ENCODE results near the gene PDE6D. TPM values are rescaled to one million over a fixed set of nuclear protein-coding genes. Genes with fewer than 3 reads are reported as not detected.

PDE6D gene
- total RNA-seq, 3 donors from 2014 or later (not counting 1 experiment from before 2014, with no cell fraction given) = 21.6 to 29.2 (median 22.8) TPM

DNA sequence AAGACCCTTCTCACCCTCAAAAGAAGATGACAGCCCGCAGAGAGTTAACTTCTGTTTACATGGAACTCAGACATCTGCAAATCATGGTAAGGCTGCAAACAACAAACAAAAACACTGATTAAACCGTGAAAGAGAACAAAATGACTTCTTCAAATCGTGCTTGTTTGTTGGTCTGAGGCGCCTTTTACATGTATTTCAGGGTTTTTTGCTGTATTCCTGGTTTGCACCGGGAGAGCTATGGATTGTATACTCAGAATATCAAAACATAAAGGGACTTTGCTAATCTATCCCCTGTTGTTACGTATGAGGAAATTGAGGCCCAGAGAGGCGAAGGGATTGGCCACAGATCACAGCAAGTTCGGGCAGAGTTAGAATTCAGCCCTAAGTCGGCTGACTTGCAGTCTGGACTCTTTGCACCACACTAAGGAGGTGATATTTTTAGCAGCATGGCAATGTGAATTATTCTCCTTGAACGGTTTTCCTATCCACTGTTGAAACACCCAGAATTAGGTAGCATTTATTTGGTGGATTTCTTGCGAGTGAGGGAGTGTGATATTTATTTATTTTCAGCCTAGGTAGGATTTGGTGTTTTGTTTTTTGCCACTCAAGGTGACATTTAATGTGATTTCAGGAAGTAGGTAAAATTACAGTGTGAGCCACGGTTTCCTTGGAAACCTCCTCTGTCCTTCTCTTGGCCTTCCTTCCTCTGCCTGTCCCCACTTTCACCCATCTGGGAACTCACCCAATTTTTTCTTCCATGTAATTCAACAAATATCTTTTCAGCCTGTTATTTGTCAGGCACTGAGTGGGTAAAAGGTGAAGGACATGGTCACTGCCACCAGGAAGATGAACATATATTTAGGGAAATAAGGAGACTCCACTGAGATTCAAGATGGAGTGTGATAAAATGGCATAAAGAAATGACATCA is 980 bp upstream of the PDE6D start:
- Histone ChIP-seq H3K4me3 (ENCODE audit: low read length) (peak overlapping the region; percentile 86), H3K9me3 (ENCODE audit: control insufficient read depth, insufficient read depth, low read length) (no peaks in the 10 kb centered on the region), H3K27ac (ENCODE audit: low read length) (peak overlapping the region; percentile 89), H3K36me3 (ENCODE audit: control insufficient read depth, insufficient read depth, low read length) (no peaks in the 10 kb centered on the region), H3K4me1 (ENCODE audit: control insufficient read depth, insufficient read depth, low read length) (peaks cover 24% of the 10 kb centered on the region), H3K27me3 (ENCODE audit: control insufficient read depth, insufficient read depth, low read length) (no peaks in the 10 kb centered on the region)
- DNase-seq = peak in 1 of 2 donors; percentile 65
- ATAC-seq = no peak
- H3K4me3 Mint-ChIP-seq = peak overlapping the region; percentile 98
- H3K4me1 Mint-ChIP-seq = peaks cover 60 to 70% of the 10 kb centered on the region in 2 donors
- H3K27me3 Mint-ChIP-seq (ENCODE audit: low read depth in 2 of 2) = no peaks in the 10 kb centered on the region
- H3K27ac Mint-ChIP-seq = peak overlapping the region; percentile 98
- TF ChIP-seq, protein P1, sequence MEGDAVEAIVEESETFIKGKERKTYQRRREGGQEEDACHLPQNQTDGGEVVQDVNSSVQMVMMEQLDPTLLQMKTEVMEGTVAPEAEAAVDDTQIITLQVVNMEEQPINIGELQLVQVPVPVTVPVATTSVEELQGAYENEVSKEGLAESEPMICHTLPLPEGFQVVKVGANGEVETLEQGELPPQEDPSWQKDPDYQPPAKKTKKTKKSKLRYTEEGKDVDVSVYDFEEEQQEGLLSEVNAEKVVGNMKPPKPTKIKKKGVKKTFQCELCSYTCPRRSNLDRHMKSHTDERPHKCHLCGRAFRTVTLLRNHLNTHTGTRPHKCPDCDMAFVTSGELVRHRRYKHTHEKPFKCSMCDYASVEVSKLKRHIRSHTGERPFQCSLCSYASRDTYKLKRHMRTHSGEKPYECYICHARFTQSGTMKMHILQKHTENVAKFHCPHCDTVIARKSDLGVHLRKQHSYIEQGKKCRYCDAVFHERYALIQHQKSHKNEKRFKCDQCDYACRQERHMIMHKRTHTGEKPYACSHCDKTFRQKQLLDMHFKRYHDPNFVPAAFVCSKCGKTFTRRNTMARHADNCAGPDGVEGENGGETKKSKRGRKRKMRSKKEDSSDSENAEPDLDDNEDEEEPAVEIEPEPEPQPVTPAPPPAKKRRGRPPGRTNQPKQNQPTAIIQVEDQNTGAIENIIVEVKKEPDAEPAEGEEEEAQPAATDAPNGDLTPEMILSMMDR (IDR thresholded peaks at IDR 0.05) = no peak
- intact Hi-C loops (cut with micrococcal nuclease) = loop anchor here (2.0 to 5.0 kb wide), 2 partner anchors 75 to 115 kb away; no protein-coding TSS in a partner anchor
- H3K36me3 Mint-ChIP-seq = no peaks in the 10 kb centered on the region
- WGBS (ENCODE audit: insufficient coverage) = 4% methylated on average over 10 of the region's 12 CpGs
- H3K9me3 Mint-ChIP-seq = no peaks in the 10 kb centered on the region

DNA sequence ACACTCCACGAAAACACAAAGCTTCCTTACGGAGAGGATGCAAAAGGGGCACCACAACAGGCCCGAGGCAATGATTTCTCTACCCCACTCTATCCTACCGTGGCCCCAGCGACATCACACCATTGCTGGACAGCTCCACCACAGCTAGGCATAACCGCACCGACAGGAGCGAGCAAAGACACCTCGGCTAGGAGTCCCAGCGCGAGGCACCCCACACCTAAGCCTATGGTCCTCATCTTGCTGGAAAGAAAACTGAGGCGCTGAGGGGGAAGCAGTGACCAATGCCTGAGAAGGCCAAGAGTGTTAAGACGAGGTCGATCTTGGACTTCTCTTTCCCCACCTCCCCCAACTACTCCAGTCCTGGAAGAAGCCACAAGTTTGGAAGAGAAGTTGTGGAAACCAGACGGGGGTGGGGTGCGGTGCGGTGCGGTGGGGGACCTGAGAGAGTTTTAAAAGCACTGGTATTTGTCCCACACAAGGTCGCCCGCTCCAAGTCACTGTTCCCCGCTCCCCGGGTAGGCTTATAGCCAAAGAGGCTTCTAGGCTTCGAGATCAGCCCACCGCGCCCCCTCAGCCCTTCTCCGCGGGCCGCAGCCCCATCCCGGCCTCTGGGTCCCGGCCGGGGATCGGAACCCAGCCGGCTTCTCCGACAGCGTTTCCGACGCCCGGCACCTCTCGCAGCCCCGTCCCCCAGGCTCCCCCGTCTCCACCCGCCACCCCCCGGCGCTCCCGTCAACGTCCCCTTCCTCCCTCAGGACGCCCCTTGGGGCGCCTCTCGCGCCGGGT is 766 bp downstream of the PDE6D start:
- peak overlapping the region; percentile 86 for H3K4me3 ChIP-seq (ENCODE audit: low read length)
- Mint-ChIP-seq H3K4me1 (peaks cover 47 to 55% of the 10 kb centered on the region in 2 donors), H3K9me3 (no peaks in the 10 kb centered on the region), H3K27me3 (ENCODE audit: low read depth in 2 of 2) (no peaks in the 10 kb centered on the region), H3K27ac (peak overlapping the region; percentile 61 to 98), H3K4me3 (peak overlapping the region; percentile 98), H3K36me3 (no peaks in the 10 kb centered on the region)
- TF ChIP-seq, protein P1 (IDR thresholded peaks at IDR 0.05) = no peak
- H3K27ac ChIP-seq (ENCODE audit: low read length) = no peak overlapping the region
- no peaks in the 10 kb centered on the region for H3K36me3 ChIP-seq (ENCODE audit: control insufficient read depth, insufficient read depth, low read length)
- peaks cover 13% of the 10 kb centered on the region for H3K4me1 ChIP-seq (ENCODE audit: control insufficient read depth, insufficient read depth, low read length)
- intact Hi-C loops (cut with micrococcal nuclease) = loop anchor here (2.0 to 5.0 kb wide), 2 partner anchors 74 to 113 kb away; no protein-coding TSS in a partner anchor
- DNase-seq (peak in 1 of 2 donors; percentile 28), ATAC-seq (peak in 2 of 3 donors; percentile 5 to 8)
- H3K9me3 ChIP-seq (ENCODE audit: control insufficient read depth, insufficient read depth, low read length) = no peaks in the 10 kb centered on the region
- WGBS (ENCODE audit: insufficient coverage) = 12% methylated on average over 48 of the region's 51 CpGs
- no peaks in the 10 kb centered on the region for H3K27me3 ChIP-seq (ENCODE audit: control insufficient read depth, insufficient read depth, low read length)

DNA sequence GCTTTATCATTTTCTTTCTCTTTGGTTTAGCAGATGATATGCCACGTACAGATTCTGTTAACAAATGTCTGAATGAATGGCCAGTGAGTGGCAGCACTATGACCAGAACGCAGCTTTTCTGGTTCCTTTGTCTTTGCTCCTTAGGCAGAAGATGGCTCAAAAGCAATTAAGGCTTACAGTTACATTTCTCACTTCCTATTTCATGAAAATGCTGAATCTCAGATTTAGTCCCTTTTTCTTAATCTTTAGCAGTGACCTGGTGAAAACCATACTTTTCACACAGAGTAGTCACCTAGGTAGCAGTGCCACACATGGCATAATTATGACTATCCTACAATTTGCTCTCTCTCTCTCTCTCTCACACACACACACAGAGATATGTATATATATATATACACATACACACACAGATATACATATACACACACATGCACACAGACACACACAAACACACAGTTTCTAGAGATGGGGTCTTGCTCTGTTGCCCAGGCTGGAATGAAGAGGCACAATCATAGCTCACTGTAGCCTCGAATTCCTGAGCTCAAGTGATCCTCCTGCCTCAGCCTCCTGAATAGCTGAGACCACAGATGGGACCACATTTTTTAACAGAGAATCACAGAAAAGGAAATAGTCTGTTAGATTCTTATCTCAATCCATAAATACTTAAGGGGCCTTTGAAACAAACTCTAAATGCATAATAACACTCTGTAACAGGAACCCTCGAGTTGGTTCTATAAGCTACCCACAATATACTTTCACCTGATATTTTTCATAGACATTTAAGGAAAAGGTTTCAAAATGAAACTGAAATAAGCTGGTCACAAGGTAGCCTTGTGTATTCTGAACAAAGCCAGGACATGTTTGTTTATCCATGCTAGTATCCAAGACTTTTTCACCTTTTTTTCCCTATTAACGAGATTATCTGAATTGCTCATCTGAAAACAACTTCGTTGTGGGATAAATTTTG is 11.6 kb downstream of the PDE6D start:
- H3K4me1 ChIP-seq (ENCODE audit: control insufficient read depth, insufficient read depth, low read length) = no peaks in the 10 kb centered on the region

More for the DNA sequence above, 11.6 kb downstream of the PDE6D start:
- no peaks in the 10 kb centered on the region for H3K9me3 ChIP-seq (ENCODE audit: control insufficient read depth, insufficient read depth, low read length)
- intact Hi-C loops (cut with micrococcal nuclease) = no loop called here
- H3K27me3 ChIP-seq (ENCODE audit: control insufficient read depth, insufficient read depth, low read length) = no peaks in the 10 kb centered on the region
- no peaks in the 10 kb centered on the region for H3K9me3 Mint-ChIP-seq
- WGBS (ENCODE audit: insufficient coverage) = 62% methylated on average over 4 of the region's 6 CpGs
- H3K4me3 ChIP-seq (ENCODE audit: low read length) = no peak overlapping the region
- H3K4me3 Mint-ChIP-seq = no peak overlapping the region
- ATAC-seq (no peak), DNase-seq (no peak)
- H3K36me3 Mint-ChIP-seq = no peaks in the 10 kb centered on the region
- TF ChIP-seq, protein P1 (IDR thresholded peaks at IDR 0.05) = no peak
- no peak overlapping the region for H3K27ac ChIP-seq (ENCODE audit: low read length)
- H3K36me3 ChIP-seq (ENCODE audit: control insufficient read depth, insufficient read depth, low read length) = no peaks in the 10 kb centered on the region
- no peak overlapping the region for H3K27ac Mint-ChIP-seq
- H3K27me3 Mint-ChIP-seq (ENCODE audit: low read depth in 2 of 2) = no peaks in the 10 kb centered on the region
- H3K4me1 Mint-ChIP-seq = peaks cover 19 to 20% of the 10 kb centered on the region in 2 donors
